GM19193 (cell line): ENCODE results near the gene TSR3.
A peak's percentile ranks its signal among the peaks of the same experiment; 100 is the strongest.

Experiments used
- POLR2A ChIP-seq: IDR thresholded peaks from 4 replicates; pipeline ENCODE4 v1.6.1; 2011; ENCODE audit not compliant: insufficient read depth, insufficient read length; ENCODE audit errors: extremely low read depth

TSR3 gene

DNA sequence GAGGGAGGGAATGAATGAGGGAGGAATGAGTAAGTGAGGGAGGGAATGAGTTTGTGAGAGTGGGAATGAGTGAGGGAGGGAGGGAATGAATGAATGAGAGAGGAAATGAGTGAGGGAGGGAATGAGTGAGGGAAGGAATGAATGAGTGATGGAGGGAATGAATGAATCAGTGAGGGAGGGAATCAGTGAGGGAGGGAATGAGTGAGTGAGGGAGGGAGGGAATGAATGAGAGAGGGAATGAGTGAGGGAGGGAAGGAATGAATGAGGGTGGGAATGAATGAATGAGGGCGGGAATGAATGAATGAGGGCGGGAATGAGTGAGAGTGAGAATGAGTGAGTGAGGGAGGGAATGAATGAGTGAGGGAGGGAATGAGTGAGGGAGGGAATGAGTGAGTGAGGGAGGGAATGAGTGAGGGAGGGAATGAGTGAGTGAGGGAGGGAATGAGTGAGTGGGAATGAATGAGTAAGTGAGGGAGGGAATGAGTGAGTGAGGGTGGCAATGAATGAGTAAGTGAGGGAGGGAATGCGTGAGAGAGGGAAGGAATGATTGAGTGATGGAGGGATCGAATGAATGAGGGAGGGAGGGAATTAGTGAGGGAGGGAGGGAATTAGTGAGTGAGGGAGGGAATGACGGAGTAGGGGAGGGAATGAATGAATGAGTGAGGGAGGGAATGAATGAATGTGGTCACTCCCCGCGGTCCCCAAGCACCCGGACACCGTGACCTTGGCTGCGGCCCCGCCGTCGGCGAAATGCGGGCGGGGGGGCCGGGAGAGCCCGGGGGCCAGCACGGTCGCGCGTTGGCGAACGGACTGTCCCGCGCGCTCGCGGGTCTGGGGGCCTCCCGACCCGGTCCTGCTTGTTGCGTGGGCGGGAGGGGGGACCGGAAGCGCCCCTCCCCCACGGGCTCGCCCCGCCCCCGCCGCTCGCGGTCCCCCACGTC, 43.4 kb downstream of the TSR3 start:
- TF ChIP-seq POLR2A: peak; percentile 67

DNA sequence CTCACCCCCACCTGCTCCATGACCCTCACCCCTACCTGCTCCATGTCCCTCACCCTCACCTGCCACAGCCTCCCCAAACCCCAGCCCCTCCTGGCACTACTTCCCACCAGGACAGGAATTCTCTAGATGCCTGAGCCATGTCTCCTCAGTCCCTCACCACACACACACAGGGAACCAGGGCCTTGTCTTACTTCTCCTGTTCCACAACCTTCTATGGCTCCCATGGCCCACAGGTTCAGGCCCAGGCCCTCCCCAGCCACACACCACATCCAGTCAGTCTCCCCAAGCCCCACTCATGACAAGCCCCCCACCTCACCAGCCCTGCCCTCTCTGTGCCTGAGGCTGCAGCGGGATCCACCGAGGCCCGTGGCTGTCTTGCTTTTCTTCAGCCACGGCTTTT, 45.3 kb downstream of the TSR3 start:
- TF ChIP-seq POLR2A: no peak

GRCh38 chr16:1305823-1306222, 45.9 kb downstream of the TSR3 start:
- TF ChIP-seq POLR2A: no peak

DNA sequence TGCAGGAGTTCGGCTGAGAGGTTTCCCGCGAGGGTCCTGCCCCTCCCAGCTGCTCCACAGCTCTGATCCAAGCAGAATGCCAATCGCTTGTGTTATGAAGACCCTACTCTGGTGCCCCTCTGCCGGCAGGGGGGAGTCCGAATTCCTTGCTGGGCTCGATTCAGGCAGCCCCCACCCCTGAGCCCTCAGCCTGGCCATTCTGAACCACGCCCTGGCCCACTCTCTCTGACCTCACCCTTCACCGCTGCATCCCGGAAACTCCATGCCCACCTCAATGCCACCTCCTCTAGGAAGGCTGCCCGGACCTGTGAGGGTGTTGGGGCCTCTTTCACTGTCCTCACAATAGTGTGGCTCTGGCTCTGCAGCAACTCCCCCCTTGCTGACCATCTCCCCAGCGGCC, 50.1 kb downstream of the TSR3 start:
- TF ChIP-seq POLR2A: no peak

DNA sequence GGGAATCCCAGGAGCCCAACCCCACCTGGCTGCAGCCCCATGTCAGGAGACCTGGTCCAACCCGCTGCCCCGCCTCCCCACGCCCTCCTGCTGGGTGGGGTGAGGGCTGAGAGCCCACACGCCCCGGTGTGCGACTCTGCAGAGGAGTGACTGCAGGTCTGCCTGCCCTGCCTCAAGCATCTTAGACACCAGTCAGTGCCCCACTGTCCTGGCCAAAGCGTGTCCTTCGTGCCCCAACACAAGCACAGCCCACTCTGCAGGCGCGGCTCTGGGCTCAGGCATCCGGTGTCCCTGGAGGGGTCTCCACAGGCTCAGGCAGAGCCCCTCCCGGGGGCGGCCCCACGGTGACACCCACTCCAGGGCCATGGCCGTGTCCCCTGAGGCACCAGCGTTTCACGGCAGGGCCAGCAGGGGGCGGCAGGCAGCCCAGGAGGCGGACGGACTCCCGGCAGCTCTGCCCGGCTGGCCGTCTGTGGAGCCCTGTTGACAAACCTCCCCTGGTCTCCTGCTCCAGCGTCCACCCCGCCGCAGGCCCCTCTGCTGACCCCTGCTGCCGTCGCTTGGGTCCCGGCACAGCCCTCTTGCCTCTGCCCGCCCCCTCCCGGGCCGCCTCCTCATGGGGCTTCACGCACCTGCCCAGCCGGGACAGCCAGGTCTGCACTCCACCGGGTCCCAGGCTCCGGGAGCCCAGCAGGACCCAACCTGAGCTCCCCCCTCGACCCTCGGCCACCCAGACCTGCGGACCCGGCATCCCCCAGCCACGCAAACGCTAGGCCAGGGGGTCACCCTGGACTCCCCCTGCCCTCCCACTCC, 50.8 kb downstream of the TSR3 start:
- no peak for TF ChIP-seq POLR2A

GRCh38 chr16:1299868-1300203, 51.8 kb downstream of the TSR3 start:
- TF ChIP-seq POLR2A: no peak
